Measurements from ENCODE around the gene RPUSD1.

- no peak for TF ChIP-seq CTCF (IDR thresholded peaks at IDR 0.05; ENCODE audit: low read depth, low read length)
- no peak for TF ChIP-seq POLR2A (IDR thresholded peaks at IDR 0.05; ENCODE audit: extremely low read depth, insufficient read length)
- TF ChIP-seq MYC (IDR thresholded peaks at IDR 0.05; ENCODE audit: low read depth, low read length): no peak
- TF ChIP-seq MAX (IDR thresholded peaks at IDR 0.05; ENCODE audit: low read depth, low read length): no peak
These were observed 40.0 kb downstream of the RPUSD1 start for GRCh38 chr16:747978-748746.
